NCI-H187 (cell line): ENCODE results near the gene FAM3B.

Experiments
- DNase-seq, 2 experiments: peaks; one replicate each; lab custom pipeline; 2025; lab: John Stamatoyannopoulos, UW

FAM3B gene

DNA sequence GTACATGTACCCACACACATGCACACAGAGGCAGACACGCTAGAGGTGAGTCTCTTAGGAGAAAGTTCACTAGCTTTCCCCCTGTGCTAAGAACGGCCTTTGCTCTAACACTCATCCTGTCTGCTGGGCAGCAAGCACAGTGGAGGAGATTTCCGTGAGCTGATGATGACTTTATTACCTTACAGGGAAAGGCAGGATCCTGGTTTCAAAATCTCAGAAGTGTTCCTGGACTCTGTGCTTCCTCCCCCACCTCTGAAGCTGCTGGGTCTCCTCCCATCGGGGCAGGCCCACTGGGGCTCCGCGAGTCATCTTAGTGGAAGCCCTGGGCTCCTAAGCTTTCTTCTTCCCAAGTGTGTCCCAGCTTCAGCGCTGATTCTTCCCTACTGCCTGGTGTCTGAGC lies 2.7 kb downstream of the FAM3B start:
- DNase-seq: no peak

DNA sequence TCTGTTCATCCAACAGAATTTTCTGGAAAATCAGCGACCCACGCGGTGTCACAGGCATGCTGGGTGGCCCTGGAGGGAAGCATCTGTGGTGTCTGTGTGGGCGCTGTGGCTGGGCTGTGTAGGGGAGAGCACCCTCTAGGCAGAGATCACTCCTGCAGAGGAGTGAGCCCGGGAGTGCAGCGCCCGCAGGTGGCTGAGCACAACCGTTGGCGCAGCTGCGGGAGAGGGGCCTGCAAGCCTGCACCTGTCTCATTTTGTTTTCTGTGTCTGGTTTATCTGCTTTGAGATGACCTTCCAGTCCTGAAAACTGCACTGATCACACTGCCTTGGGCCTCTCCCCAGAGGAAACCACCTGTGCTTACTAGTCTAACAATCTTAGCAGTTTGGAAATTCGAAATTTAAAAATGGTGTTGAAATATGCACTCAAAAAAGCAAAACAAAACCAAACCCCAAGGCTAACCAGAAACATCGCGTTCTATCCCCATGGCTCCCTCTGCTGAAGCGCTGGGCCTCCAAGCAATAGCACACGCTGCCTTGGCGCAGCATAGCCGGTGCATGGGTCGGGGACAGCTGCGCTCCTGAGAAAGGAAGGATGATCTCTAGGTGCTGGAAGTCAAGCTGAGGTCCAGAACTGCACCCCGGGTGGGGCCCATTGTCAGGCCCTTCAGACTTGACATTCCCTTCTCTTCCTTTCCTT lies 4.8 kb downstream of the FAM3B start:
- DNase-seq: peak; percentile 50 to 61

DNA sequence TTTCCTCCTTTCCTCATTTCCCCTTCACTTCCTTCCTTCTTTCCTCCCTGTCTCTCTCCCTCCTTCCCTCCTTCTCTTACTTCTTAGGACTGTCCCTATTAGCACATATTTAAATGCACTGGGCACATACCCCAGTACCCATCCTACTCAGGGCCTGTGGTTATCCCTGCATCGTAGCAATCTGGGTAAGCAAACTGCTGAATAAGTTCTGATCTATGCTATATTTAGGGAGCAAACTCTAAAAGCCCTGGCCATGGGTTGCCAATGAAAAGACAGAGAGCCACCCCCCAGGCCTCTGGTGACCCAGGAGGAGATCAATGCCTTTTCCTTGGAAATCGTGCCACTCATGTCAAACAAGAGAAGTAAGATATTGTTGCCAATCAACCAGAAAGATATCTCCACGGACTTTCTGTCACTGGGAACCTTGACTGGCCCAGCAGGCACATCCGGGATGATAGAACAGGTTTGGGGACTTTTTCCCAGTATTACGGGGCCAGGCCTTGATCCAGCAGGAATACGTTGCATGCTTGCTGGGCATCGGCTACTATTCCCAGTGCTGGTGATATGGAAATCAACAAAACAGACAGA lies 5.4 kb downstream of the FAM3B start:
- DNase-seq: no peak

DNA sequence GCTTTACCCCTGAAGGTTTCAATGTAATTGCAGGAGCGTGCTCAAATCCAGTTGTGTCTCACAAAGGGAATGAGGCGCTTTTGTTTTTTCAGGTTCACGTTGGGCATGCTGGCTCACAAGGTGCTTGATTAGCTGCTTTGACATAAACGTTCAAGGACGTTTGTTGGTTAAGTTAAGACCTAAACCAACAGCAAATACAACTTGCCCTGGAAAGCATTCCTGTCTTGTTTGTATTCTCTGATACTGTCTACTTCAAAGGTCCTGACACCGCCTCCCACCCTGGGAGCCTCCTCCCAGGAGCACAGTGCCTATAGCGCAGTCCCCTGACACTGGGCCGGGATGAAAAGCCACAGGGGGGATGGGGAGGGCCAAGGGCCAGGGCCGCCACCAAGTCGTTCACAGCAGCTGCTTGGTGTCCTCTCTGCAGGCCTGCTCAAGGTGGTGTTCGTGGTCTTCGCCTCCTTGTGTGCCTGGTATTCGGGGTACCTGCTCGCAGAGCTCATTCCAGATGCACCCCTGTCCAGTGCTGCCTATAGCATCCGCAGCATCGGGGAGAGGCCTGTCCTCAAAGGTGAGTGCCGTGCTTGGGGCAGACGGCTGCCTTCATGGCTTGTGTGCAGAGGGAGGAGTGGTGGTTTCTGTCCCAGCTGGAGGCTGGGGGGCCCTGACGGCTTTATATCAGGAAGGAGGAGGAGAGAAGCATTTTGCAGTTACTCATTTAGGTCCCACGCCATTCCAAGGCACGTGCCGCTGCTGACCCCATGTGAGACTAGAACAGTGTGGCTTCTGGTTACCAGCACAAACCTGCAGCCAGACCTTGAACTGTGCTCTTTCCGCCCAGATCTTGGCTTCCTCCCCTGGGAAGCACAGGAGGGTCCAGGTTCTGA lies 6.1 kb downstream of the FAM3B start:
- DNase-seq: no peak

DNA sequence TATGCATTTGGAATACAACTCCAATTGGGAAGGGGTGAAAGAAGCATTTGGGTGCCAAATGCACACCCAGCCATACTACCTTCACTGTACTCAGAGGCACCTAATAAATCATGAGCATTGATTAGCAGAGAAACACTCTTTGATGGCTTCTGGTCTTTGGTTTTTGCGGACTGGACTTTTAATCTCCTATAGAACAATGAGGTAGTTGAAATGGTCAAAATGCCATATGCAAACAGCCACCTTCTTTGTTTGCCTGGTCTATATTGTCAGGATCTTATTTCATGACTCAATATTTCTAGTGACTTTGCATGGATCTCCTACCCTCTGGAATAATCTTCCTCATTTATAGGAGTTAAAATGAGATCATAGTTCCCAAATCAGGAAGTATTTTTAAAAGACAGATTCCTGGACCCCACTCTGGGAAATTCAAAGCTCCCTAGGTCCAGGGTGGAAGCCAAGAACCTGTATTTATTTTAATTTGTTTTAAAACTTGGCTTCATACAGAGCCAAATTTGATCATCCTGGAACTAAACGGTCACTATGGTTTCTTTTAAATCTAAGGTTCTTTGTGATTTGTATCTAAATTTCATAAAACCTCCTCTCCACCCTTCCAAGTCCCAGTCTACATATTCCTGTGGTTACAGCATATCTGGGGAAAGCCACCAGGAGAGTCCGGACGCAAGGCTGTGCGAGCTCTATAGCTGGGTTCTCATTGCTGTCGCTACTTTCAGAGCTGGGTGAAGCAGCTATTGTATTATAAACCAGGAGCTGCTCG lies 8.7 kb downstream of the FAM3B start:
- no peak for DNase-seq

DNA sequence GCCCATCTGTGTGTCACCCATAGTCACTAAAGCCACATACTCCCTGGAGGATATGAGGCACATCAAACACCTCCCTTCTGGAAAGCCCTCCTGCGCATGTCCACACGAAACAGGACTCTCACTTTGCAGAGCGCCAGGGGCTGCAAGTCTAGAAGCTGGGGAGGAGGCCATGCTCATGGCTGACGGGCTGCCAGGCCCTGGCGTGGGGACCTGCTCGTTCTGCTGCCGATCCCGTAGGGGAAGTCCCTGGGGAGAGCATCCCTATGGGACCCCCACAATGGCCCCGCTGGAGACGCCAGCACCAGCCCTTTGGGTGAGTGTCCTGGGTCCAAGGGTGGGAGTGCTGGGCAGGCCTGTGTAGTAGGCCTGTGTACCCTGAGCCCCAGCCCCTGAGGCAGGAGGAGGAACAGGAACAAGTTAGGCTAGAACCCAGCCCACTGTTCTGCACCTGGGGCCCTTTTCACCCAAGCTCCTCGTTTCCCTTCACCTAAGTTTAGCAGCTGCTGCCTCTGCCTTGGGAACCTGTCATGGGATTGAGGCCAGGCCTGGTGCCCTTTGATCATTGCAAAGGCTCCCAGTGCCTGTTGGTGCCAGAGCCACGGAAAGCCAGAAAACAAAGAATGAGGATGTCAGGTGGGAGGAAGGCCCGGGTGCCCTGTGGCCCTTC lies 9.9 kb downstream of the FAM3B start:
- DNase-seq: no peak

DNA sequence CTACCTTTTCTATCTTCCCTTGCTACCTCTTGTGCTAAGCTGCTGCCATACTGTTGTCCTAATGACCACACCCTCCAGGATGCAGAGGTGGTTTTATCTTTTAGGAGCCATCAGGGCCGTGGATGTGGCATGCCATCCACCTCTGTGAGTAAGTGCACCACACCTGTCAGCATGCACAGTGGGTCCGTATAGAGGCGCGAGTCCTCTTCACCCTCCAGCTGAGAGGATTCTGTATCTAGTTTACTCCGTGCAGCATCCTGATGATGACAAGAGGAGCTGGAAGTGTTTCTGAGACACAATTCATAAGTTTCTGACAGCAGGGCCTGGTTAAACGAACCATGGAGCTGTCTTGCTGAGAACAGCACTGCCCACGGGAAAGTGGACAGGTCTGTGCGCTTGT lies 11.2 kb downstream of the FAM3B start:
- no peak for DNase-seq

DNA sequence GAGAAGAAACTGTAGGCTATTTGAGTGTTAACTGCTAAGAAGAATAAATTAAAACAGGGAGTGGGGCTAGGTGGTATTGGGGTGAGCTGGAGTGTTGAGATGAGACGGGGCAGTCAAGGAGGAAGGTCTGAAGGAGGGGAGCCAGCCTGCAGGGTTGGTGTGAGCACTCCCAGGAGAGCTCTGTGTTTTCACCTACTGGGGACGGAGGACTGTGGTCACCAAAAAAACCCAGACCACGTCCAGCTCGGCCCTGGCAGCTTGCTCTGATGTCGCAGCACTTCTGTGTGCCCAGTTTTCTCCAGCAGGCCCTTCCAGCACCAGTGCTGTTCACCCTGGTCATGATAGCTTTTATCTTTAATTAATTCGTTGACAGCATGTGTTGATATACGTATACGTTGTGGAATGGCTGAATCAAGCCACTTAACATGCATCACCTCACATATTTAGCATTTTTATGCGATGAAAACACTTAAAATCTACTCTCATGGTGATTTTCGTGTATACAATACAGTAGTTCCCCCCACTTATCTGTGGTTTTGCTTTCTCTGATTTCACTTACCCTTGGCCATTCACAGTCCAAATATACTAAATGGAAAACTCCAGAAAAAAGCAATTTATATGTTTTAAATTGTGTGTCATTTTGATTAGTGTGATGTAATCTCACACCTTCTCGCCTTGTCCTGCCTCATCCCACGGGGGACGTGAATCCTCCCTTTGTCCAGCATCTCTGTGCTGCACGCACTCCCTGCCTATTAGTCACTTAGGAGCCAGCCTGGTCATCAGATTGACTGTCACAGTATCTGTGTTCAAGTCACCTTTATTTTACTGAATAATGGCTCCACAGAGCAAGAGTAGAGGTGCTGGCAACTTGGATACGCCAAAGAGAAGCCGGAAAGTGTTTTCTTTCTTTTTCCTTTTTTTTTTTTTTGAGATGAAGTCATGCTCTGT lies 12.3 kb downstream of the FAM3B start:
- no peak for DNase-seq

DNA sequence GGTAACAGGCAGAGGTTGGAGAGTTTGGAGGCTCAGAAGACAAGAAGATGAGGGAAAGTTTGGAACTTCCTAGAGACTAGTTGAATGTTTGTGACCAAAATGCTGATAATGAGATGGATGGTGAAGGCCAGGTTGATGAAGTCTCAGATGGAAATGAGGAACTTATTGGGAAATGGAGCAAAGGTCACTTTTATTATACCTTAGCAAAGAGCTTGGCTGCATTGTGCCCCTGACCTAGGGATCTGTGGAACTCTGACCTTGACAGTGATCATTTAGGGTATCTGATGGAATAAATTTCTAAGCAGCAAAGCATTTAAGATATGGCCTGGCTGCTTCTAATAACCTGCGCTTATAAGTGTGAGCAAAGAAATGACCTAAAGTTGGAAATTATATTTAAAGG lies 17.2 kb downstream of the FAM3B start:
- no peak for DNase-seq

DNA sequence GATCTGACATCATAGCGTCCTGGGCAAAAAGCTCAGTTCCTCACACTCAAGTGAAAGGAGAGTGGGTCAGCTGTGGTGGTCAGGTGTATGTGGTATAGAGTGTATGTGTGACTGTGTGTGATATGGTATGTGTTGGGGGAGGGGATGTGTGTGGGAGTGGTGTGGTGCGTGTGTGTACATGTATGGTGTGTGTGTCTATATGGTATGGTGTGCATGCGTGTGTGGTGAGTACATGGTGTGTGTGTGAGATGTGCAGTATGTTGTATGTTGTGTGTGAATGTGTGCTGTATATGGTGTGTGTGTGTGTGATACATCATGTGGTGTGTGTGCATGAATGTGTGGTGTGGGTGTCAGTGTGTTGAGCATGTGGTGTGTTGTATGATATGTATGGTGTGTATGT lies 20.9 kb downstream of the FAM3B start:
- no peak for DNase-seq

DNA sequence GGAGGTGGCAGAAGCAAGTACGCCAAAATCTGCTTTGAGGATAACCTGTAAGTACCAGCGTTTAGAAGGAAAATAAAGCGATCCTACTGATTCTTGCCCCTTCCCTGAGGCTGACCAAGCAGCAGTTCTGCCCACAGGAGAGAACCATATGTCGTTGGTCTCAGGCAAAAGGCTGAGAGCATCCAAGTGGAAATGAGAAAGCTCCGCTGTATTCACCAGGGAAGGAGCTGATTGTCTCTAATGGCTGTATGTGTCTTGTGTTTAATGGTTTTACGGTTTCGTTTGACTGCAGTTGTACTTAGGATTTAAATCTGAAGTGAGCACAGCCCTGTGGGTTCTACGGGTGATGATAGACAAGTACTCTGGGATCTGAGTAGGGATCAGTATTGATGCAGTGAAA lies 21.9 kb downstream of the FAM3B start:
- peak; percentile 41 to 87 for DNase-seq

DNA sequence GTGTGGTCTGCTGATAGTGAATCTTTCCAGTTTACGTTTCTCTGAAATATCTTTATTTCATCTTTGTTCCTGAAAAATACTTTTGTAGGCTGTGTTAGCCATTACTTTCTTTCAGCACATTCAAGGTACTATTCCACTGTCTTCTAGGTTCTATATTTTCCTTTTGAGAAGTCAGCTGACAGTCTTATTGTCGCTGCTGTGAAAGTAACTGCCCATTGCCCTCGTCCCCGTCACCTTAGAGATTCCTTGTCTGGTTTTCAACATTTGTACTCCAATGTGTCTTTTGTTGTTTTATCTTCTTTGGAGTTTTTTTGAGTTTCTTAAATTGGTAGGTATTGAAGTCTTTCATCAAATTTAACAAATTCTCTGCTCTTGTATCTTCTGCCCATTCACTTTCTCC lies 25.4 kb downstream of the FAM3B start:
- no peak for DNase-seq

DNA sequence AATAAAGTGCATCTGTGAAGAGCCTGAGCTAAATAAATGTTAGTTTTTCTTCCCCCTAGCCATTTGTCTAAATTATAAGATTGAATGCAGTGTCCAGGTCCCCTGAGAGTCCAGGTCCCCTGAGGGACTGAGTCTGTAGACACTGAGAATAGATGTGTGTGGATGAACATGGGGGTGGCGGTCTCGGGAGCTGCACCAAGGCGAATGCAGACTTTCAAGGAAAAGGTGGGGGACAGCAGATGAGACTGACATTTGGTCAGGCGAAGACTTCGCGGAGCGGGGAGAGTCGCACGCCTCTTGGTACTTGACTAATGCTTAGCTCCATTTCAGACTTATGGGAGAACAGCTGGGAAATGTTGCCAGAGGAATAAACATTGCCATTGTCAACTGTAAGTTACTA lies 27.5 kb downstream of the FAM3B start:
- no peak for DNase-seq

DNA sequence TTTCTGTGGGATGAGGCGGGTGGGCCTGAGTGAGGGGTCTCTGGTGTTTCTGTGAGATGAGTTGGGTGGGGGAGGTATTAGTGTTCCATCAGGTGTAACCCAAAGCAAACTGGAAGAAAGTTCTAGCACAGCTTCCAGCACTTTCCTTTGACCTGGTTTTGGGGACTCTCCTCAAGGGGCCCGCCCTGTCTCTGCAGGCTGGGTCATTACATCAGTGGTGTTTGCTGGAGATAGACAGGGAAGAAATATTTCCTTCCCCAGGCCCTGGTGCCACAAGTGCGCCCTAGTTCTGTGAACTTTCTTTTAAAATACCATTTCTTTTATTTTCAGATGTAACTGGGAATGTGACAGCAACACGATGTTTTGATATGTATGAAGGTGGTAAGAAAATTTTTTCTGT lies 28.8 kb downstream of the FAM3B start:
- DNase-seq: no peak

DNA sequence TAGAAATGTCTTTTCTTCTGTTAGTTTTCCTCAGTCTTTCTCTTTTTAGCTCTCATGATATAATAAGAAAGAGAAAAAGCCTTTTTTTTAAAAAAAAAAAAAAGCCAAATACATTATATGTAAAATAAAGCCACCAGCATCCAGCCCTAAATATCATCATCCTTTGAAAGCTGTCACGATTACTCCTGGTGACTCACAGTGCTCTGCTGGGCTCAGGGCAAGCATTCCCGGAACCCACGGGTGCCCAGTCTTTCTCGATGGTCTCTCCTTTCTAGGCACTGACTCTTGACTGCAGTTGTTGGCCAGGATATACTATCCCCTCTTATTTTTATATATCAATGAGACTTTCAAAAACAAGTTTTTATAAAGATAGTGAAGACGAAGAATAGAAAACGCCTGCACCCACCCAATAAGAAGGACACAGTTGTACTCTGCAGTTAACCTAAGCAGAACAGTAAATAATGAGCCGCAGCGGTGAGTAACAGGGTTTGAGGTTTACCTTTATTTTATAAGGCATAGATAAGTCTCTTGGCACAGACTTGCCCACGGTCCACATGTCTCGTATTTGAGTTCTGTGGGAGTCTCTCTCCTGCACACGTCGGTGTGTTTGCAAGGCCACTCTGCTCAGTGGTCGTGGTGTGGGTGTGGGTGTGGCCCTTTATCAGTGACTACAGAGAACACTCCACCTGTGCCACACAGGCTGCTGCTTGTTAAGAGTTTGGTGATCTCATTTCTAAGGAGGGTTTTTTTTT lies 29.5 kb downstream of the FAM3B start:
- no peak for DNase-seq

DNA sequence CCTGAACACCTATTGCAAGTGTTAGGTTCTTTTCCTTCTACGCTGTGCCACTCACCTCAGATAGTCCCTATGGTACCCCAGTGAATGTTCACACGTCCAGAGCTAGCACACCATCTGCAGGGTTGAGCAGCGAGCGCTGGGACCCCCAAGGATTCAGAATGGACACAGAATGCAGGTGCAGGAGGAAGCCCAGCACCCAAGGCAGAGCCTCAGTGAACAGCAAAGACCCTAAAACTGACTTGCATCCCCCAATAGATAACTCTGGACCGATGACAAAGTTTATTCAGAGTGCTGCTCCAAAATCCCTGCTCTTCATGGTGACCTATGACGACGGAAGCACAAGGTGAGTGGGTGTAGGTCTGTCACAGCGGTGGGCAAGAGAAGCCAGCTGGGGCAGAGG lies 30.2 kb downstream of the FAM3B start:
- no peak for DNase-seq

DNA sequence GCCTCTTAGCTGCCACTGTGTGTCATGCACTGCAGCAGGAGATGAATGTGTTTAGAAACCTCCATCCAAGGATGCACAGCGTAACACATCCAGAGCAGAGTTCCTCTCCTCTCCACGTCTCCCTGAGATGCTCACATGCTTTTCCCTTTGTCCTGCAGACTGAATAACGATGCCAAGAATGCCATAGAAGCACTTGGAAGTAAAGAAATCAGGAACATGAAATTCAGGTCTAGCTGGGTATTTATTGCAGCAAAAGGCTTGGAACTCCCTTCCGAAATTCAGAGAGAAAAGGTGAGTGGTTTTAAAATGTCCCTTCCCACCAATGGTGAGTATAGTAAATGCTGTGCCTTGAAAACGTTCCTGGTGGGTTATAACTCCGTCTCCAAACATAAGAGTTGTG lies 31.8 kb downstream of the FAM3B start:
- DNase-seq: no peak

DNA sequence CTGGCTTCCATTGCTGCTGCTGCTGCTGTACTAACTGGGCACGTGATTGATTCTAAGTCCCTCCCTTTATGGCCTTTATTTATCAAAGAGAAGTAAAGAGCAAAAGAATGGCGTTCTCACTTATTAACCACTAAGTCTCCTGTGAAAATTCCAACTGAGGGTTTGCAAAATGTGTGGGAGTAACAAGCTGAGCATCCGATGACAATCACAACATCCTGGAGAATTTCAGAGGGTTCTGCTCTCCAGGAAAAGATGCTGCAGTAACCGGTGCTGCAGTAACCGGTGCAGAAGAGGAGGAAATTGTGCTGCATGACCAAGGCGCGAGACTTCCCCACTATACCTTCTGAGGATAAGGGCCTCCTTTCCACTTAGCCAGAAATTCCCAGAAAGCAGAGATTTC lies 32.5 kb downstream of the FAM3B start:
- no peak for DNase-seq

DNA sequence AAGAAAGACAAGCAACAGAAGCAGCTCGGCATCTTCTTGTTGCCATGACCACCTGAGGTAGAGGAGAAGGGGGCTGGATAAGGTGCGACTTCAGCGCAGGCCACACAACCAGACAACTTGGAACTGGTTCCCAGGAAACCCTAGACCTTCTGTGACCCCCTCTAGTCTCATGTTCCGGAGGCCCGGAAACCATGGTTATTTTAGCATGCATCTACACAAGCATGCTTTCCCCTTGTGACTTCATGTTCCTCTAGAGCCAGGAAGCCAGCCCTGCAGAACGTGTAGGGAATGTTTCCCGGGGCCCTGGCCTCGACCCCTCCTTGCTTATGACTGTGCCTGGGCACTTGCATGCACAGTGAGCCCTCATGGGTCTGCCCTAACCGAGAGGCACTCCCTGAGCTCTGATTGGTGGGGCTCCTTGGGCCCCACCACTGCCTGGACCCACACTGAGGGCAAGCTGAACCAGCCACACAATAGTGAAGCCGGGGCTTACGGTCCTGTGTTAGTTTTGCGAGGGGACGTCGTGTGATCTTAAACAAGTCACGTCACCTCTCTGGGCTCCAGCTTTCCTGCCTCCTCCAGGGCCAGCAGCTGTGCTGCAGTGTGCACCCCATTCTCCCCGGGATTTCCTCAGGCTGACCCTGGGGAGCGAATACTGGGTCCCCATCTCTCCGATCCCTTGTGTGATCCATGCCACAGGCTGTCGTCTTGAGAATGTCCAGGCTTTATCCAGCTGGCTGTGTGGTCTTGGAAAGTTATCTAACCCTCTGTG lies 33.2 kb downstream of the FAM3B start:
- DNase-seq: no peak
